Measurements from ENCODE around the gene NPPA.
"Not testable (repeated sequence)": the region's sequence is repeated elsewhere in the genome, so short reads cannot be mapped to it uniquely, and the experiment has no call there.

Gene NPPA

DNA sequence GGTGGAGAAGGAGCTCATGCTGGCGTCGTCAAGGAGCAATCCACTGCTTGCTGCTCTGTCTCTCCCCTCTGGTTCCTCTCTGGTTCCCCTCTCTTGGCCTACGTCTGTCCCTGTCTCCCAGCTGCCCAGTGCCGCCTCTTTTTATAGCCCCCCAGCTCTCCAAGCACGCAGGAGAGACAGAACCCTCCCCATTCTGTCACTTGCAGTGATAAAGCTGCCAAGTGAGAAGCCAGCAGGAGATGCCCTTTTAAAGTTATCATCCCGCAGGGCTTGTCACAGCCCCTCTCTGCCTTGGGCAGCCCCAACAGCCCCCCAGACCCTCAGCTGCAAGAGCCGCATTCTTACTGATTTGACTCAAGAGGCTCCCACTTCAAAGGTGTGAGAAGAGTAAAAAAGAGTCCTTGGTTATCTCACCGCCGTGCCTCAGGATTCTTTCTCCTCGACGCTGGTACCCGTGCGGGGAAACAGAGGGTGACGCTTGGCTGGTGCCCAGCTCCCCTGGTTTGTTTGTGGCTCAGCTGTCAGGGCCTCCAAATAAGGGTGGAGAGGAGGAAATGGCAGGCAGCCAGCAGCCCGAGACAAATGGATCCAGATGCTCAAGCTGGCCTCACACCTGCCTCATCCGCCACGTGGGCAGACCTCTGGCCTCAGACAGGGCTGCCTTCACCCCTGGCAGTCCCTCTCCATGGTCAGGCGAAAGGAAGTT, at the start of gene NPPA:
TSS of gene NPPA (minus strand) at position 117 of the 706 bp plus-strand sequence. CDS start at position 18, 99 bp downstream.
- H3K27me3 Mint-ChIP-seq (ENCODE audit: low read depth): peaks cover 8% of the 10 kb centered on the region
- H3K27ac Mint-ChIP-seq: no peak within 1 kb of the TSS
- no peaks in the 10 kb centered on the region for H3K4me1 Mint-ChIP-seq (ENCODE audit: low read depth)
- H3K9me3 Mint-ChIP-seq: no peaks in the 10 kb centered on the region
- H3K36me3 Mint-ChIP-seq (ENCODE audit: low read depth): peaks cover 9% of the 10 kb centered on the region
- H3K4me3 Mint-ChIP-seq: no peak within 1 kb of the TSS

DNA sequence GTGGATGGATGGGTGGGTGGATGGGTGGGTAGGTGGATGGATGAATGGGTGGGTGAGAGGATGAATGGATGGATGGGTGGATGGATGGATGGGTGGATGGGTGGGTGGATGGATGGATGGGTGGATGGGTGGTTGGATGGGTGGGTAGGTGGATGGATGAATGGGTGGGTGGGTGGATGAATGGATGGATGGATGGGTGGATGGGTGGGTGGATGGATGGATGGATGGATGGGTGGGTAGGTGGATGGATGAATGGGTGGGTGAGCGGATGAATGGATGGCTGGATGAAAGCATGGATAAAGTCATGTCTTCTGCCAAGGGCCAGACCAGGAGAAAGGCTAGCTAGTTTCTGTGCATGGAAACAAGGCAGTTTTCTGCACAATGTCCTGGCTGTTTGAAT, 46.9 kb upstream of the NPPA start:
- not testable (repeated sequence) for H3K9me3 Mint-ChIP-seq; H3K4me3 Mint-ChIP-seq; H3K4me1 Mint-ChIP-seq (ENCODE audit: low read depth); H3K27ac Mint-ChIP-seq; H3K36me3 Mint-ChIP-seq (ENCODE audit: low read depth)
- peaks cover 33% of the 10 kb centered on the region for H3K27me3 Mint-ChIP-seq (ENCODE audit: low read depth)

DNA sequence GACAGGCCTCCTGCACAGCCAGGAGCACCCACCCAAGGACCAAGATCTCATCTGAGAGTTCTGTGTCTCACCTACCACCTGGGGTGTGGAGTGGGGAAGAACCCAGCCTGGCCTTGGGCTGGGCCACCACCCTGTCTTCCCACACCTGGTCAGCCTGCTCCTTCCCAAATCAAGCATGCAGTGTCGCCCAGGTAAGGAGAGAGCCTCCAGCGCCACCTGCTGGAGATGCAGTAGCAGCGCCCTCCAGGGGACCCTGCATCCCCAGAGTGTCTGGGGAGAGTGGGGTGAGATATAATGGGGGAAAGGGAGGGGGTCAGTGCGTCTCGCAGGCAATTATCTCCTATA, 46.3 kb upstream of the NPPA start:
- Mint-ChIP-seq H3K4me3 (no peak overlapping the region), H3K9me3 (no peaks in the 10 kb centered on the region), H3K27ac (no peak overlapping the region), H3K27me3 (ENCODE audit: low read depth) (peaks cover 27% of the 10 kb centered on the region), H3K36me3 (ENCODE audit: low read depth) (no peaks in the 10 kb centered on the region), H3K4me1 (ENCODE audit: low read depth) (no peaks in the 10 kb centered on the region)

DNA sequence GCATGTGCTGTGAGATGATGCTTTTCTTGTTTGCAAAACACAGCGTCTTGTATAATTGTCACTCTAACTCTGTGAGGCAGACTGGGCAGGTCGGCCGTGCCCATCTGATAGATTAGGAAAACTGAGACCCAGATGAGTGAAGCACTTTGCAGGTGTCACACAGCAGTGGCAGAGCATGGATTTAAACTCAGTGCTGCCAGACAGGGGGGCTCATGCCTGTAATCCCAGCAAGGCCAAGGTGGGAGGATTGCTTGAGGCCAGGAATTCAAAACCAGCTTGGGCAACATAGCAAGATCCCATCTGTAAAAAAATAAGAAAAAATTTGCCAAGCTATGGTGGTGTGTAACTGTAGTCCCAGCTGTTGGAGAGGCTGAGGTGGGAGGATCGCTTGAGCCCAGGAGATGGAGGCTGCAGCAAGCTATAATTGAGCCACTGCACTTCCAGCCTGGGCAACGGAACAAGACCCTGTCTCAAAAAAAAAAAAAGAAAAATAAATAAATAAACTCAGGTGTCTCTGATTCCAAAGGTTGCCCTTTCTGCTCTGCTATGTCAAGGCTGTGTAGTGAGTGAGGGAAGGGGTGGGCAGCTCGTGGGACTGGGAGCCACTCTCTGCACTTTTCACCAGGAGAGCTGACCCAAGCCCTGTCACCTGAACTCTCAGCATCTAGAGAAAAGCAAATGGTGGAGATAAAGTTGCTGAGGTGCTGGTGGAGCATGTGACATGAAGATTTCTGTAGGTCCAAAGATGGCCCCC, 44.0 kb upstream of the NPPA start:
- no peaks in the 10 kb centered on the region for H3K36me3 Mint-ChIP-seq (ENCODE audit: low read depth)
- peaks cover 11% of the 10 kb centered on the region for H3K27me3 Mint-ChIP-seq (ENCODE audit: low read depth)
- H3K27ac Mint-ChIP-seq: no peak overlapping the region
- H3K9me3 Mint-ChIP-seq: no peaks in the 10 kb centered on the region
- H3K4me3 Mint-ChIP-seq: no peak overlapping the region
- no peaks in the 10 kb centered on the region for H3K4me1 Mint-ChIP-seq (ENCODE audit: low read depth)

DNA sequence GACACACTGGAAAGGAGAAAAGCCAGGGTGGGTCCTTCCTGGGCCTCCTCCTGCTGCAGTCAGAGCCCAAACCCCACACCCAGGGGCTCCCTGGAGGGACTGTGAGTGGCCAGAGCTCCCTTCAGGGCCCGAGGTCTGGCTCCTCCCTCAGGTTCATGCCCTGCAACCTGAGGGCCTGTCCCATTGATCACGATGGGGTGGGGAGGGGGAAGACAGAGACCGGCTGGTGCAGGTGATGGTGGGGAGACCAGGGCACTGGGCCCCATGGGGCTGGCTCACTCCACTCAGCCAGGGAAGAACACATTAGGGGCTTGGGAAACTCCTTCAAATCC, 41.3 kb upstream of the NPPA start:
- H3K4me1 Mint-ChIP-seq (ENCODE audit: low read depth): peaks cover 7% of the 10 kb centered on the region
- peaks cover 1% of the 10 kb centered on the region for H3K27me3 Mint-ChIP-seq (ENCODE audit: low read depth)
- H3K36me3 Mint-ChIP-seq (ENCODE audit: low read depth): no peaks in the 10 kb centered on the region
- no peaks in the 10 kb centered on the region for H3K9me3 Mint-ChIP-seq
- no peak overlapping the region for H3K27ac Mint-ChIP-seq
- H3K4me3 Mint-ChIP-seq: no peak overlapping the region

DNA sequence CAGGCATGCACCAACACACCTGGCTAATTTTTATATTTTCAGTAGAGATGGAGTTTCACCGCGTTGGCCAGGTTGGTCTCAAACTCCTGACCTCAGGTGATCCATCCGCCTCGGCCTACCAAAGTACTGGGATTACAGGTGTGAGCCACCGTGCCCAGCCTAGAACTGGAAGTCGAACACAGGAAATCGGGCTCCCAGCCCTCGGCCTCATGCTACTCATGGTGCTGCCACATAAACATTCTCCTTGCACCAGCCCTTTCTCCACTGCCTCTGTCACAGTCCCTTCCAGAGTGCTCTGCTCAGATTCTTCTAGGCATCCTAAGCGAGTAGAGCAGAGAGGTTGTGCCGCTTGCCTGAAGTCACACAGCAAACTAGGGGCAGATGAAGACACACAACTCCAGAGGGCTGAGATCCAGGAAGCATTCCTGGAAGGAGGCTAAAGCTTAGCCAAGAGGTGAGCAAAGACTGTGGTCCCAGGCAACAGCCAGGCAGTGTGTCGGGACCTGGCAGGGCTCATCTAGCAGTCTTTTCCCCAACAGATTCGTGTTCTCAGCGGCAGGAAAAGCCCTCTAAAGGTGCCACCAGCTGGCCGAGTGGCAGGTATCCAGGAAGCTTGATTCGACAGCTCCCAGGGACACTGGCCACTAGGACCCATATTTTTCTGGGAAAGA, 40.8 kb upstream of the NPPA start:
- H3K27me3 Mint-ChIP-seq (ENCODE audit: low read depth): no peaks in the 10 kb centered on the region
- H3K4me3 Mint-ChIP-seq: no peak overlapping the region
- H3K9me3 Mint-ChIP-seq: no peaks in the 10 kb centered on the region
- H3K36me3 Mint-ChIP-seq (ENCODE audit: low read depth): no peaks in the 10 kb centered on the region
- H3K4me1 Mint-ChIP-seq (ENCODE audit: low read depth): peaks cover 7% of the 10 kb centered on the region
- no peak overlapping the region for H3K27ac Mint-ChIP-seq

DNA sequence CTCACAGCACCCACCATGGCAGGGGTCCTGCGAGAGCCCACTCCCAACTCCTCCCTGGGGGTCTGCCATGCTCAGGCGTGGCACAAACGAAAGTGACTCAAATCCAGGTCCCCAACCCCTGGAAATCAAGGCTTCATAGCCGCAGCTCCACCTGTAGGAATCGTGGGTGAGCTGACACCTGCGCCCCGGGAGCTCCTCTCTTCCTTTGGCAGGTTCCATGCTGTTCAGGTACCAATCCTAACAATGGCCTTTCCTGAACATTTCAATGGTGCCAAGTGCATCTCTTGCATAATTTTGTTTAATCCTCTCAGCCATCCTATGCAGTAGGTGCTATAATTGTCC, 40.1 kb upstream of the NPPA start:
- Mint-ChIP-seq H3K4me3 (no peak overlapping the region), H3K36me3 (ENCODE audit: low read depth) (no peaks in the 10 kb centered on the region), H3K27ac (no peak overlapping the region), H3K27me3 (ENCODE audit: low read depth) (no peaks in the 10 kb centered on the region), H3K9me3 (no peaks in the 10 kb centered on the region), H3K4me1 (ENCODE audit: low read depth) (peaks cover 7% of the 10 kb centered on the region)

DNA sequence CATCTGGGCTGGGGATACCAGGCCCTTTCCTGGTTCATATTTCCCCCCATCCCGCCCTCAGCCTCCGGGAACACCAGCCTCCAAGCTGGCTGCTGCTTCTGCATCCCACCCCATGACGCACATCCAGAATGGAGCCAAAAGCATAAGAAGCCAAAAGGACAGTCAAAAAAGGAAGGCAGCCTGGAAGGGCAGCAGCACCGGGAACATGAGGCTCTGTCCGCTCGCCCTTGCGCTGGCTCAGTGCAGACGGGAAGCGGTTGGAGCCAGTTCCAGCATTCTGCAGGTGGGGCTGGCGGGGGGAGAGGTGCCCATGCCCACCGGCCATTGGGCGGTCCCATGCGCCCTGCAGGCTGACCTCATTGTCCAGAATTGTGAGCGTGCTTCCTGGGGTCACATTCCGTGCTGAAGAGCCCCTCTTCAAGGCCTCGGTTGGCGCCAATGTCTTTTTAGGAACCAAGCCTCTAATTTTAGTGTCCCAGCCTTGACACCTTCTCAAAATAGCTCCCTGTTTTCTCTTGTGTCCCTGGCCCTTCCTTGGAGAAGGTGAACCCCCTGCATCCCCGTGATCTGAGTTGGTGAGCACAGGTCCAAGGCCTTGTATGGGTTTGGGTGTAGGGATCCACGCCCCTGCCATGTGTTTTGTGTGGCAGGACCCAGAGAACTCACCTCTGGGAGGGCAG, 39.5 kb upstream of the NPPA start:
- peaks cover under 1% of the 10 kb centered on the region for H3K27me3 Mint-ChIP-seq (ENCODE audit: low read depth)
- H3K36me3 Mint-ChIP-seq (ENCODE audit: low read depth): no peaks in the 10 kb centered on the region
- H3K4me1 Mint-ChIP-seq (ENCODE audit: low read depth): peaks cover 7% of the 10 kb centered on the region
- no peak overlapping the region for H3K4me3 Mint-ChIP-seq
- no peaks in the 10 kb centered on the region for H3K9me3 Mint-ChIP-seq
- H3K27ac Mint-ChIP-seq: no peak overlapping the region

DNA sequence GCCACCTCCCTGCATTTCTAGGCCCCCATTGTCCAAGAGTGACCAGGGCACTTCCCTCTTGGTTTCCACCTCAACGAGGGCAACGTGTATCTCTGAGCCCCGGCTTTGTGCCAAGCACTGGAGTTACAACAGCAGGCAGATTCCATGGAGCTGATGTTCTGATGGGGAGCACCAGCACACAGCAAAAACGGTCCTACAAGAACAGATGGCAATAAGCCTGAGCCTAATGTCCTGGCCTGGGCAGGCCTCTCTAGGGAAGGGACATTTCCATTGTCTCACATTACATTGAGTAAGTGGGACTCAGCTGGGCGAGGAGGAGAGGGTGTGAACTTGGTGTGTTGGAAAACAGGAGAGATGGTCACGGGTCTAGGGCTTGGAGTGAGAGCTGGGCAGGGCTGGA, 38.3 kb upstream of the NPPA start:
- Mint-ChIP-seq H3K4me3 (no peak overlapping the region), H3K4me1 (ENCODE audit: low read depth) (peaks cover 7% of the 10 kb centered on the region), H3K27me3 (ENCODE audit: low read depth) (peaks cover 5% of the 10 kb centered on the region), H3K27ac (no peak overlapping the region), H3K36me3 (ENCODE audit: low read depth) (no peaks in the 10 kb centered on the region), H3K9me3 (no peaks in the 10 kb centered on the region)

DNA sequence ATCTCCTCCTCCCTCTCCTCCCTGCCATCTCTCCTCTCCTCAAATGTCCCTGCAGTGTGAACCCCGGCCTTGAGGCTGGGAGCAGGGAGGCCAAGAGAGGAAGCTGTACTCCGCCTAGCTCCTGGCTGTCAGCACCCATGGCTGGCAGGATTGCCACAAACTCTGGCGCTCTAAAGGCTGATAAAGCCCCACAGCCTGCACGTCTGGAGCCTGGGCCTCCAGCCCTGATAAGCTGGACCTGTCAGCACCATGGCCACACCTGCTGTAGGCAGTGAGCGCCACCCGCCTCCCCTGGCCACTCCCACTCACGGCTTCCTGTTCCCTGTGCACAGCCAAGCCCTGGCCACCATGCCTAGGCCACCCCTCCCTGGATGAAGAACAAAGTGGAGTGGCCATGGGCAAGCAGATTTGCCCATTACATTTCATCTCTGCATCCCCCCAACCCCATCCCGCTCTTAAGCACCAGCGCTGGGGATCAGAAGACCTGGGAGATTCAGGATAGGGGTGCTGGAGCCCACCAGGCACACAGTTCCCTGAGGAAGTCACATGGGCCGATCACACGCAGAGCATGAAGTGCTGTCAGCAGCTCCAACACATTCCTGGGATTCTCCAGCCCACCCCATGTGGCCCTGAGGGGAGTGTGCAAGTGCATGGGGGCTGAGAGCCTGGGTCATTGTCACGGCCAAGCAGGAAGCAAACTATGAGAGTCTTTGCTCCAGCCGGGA, 35.4 kb upstream of the NPPA start:
- Mint-ChIP-seq H3K27me3 (ENCODE audit: low read depth) (peaks cover 5% of the 10 kb centered on the region), H3K9me3 (no peaks in the 10 kb centered on the region)

DNA sequence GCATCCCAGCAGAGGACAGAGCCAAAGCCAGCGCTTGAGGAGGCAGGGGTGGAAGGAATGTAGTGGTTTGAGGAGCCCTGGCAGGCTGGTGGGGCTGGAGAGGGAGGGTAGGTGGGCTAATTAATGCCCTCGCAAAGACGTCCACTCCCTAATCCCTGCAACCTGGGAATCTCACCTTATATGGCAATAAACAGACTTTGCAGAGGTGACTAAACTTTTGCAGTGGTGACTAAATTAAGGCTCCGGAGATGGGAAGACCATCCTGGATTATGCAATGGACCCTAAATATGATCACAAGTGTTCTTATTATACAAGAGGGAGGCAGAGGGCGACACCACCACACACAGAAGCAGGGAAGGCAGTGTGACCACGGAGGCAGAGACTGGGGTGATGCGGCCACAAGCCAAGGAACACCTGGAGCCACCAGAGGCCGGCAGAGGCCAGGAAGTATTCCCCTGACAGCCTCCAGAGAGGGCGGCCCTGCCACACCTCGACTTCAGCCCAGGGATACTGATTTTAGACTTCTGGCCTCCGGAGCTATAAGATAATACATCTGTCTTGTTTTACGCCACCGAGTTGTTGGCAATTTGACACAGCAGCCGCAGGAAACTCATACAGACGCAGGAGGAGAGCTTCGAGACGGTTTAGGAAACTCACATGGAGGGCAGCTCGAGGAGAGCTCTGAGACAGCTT, 34.3 kb upstream of the NPPA start:
- H3K4me3 Mint-ChIP-seq: no peak overlapping the region
- H3K4me1 Mint-ChIP-seq (ENCODE audit: low read depth): peaks cover 7% of the 10 kb centered on the region
- H3K27me3 Mint-ChIP-seq (ENCODE audit: low read depth): peaks cover 8% of the 10 kb centered on the region
- H3K9me3 Mint-ChIP-seq: no peaks in the 10 kb centered on the region
- H3K27ac Mint-ChIP-seq: no peak overlapping the region
- H3K36me3 Mint-ChIP-seq (ENCODE audit: low read depth): no peaks in the 10 kb centered on the region

More for the DNA sequence above, 35.4 kb upstream of the NPPA start:
- no peak overlapping the region for H3K27ac Mint-ChIP-seq
- peaks cover 7% of the 10 kb centered on the region for H3K4me1 Mint-ChIP-seq (ENCODE audit: low read depth)
- H3K36me3 Mint-ChIP-seq (ENCODE audit: low read depth): no peaks in the 10 kb centered on the region
- no peak overlapping the region for H3K4me3 Mint-ChIP-seq

DNA sequence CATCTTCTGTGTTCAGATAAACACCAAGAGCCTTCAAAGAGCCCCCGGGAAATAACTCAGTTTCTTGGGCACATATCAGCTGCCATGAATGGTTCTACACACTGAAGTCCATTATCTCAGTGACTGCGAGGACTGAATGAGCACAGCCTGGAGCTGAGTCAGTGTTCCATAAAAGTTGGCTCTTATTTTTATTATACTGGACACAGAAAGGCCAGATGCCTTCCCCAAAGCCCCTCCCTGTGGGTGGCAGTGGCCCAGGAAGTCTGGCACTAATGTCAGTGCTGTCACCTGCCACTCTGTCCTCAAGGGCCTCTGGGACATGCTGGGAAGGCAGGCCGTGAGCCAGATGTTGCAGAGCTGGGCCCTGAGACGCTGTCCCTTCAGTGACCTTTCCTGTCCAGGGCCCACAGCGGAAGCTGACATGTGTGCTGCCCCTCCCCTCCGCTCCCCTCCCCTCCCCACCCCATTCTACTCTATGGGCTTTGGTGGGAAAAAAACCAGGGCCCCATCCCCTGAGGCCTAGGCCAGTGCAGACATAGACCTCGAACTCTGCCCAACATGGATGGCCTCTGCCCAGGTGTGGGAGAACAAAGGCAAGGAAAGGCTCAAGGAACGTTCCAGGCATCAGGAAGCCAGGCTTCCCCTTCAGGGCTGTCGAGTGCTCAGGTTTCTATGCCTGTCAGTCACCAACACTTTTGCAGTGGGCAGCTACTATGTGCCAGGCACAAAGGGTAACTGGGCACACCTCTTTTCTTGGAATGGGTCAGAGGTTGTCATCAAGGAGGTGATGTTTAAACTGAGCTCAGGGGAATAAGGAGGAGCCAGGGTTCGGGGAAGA, 33.5 kb upstream of the NPPA start:
- Mint-ChIP-seq H3K4me1 (ENCODE audit: low read depth) (peaks cover 3% of the 10 kb centered on the region), H3K4me3 (no peak overlapping the region), H3K9me3 (no peaks in the 10 kb centered on the region), H3K27ac (no peak overlapping the region), H3K36me3 (ENCODE audit: low read depth) (no peaks in the 10 kb centered on the region), H3K27me3 (ENCODE audit: low read depth) (peaks cover 8% of the 10 kb centered on the region)

DNA sequence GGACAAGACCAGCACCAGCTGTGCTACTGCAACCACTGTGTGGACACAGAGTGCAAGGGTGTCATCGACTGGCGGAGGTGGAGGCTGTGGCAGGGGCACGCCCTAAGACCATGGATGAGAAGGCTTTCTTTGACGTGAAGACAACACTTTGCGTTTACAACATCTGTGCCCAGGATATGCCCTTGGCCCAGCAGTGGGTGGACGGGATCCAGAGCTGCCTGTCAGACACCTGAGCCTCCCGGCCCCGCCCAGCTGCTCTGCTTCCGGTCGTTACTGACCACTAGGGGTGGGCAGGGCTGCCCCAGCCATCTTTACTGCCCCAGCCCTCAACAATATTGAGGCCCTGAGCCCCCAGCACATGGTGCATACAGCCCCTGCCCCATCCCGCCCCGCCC, 32.6 kb upstream of the NPPA start:
- Mint-ChIP-seq H3K4me1 (ENCODE audit: low read depth) (no peaks in the 10 kb centered on the region), H3K36me3 (ENCODE audit: low read depth) (no peaks in the 10 kb centered on the region), H3K27me3 (ENCODE audit: low read depth) (peaks cover 8% of the 10 kb centered on the region), H3K9me3 (no peaks in the 10 kb centered on the region), H3K4me3 (no peak overlapping the region), H3K27ac (no peak overlapping the region)

Measured in T-helper 1 cell treated with Interleukin-12 subunit alpha and Interleukin-12 subunit beta and Interleukin-4 antibody, amounts not matched to agents 30 μg/mL and 1 μg/mL, for 36 hours (primary cell).